Colonic mucosa (tissue), 4 donors: Measurements from ENCODE around the gene SOHLH2. TPM values are rescaled to one million over a fixed set of nuclear protein-coding genes. Genes with fewer than 3 reads are reported as not detected.

Experiments
- DNase-seq: peaks from one replicate; pipeline ENCODE4 v3.0.0-alpha.2; 2020
- H3K27ac ChIP-seq: fragments of 200-600 bp; one replicate; pipeline ENCODE4 v1.8.0; 2021
- H3K27me3 ChIP-seq: fragments of 200-600 bp; one replicate; pipeline ENCODE4 v1.8.0; 2021
- H3K36me3 ChIP-seq: fragments of 200-600 bp; one replicate; pipeline ENCODE4 v1.8.0; 2021
- H3K4me1 ChIP-seq: fragments of 200-600 bp; one replicate; pipeline ENCODE4 v1.8.0; 2021; ENCODE audit warnings: mild to moderate bottlenecking
- H3K4me3 ChIP-seq: fragments of 200-600 bp; one replicate; pipeline ENCODE4 v1.8.0; 2021
- H3K9ac ChIP-seq, 2 donors: one replicate each; pipeline ENCODE4 v1.7.0; 2013; ENCODE audit warnings: control low read depth in 2 of 2, low read depth in 2 of 2, low read length in 2 of 2
- H3K9me3 ChIP-seq: fragments of 200-600 bp; one replicate; pipeline ENCODE4 v1.8.0; 2021
- CTCF ChIP-seq: fragments of 200-600 bp; IDR thresholded peaks from one replicate; pipeline ENCODE4 v1.8.0; 2022; ENCODE audit warnings: antibody characterized with exemption, mild to moderate bottlenecking
- intact Hi-C: fragments of 100-400 bp; cut with DNase I; formaldehyde crosslinking; loops from one replicate; pipeline ENCODE4 v1.14.1; 2022
- total RNA-seq, 2 donors: library from RNA; stranded (reverse); fragmentation: NEBNext Ultra II Directional in 1 of 2; extraction: Animal tissue kit (Norgen Biotek cat#: 25700) in 1 of 2; gene quantifications; one replicate each; pipeline ENCODE4 v1.2.1, GENCODE V29; 2021
- donor health status: healthy.
- donor health status: DM: no; HTN: no; CAD: no.
- donor health status: DM: no; HTN: no; CAD: no.

Gene SOHLH2, protein sequence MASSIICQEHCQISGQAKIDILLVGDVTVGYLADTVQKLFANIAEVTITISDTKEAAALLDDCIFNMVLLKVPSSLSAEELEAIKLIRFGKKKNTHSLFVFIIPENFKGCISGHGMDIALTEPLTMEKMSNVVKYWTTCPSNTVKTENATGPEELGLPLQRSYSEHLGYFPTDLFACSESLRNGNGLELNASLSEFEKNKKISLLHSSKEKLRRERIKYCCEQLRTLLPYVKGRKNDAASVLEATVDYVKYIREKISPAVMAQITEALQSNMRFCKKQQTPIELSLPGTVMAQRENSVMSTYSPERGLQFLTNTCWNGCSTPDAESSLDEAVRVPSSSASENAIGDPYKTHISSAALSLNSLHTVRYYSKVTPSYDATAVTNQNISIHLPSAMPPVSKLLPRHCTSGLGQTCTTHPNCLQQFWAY
- total RNA-seq = under 1 TPM in 1 of 2 donors, not detected in 1; 0.32 TPM

GRCh38 chr13:36214163-36214921 is at the start of gene SOHLH2:
SOHLH2 (minus strand) TSS chr13:36214556; CDS start chr13:36214526, 30 bp downstream.
- H3K36me3 ChIP-seq = no peaks in the 10 kb centered on the region
- no peaks in the 10 kb centered on the region for H3K4me1 ChIP-seq
- H3K4me3 ChIP-seq = no peak within 1 kb of the TSS
- no peak within 1 kb of the TSS for H3K9ac ChIP-seq
- no peak for TF ChIP-seq CTCF
- intact Hi-C loops = no loop called here
- no peaks in the 10 kb centered on the region for H3K27me3 ChIP-seq
- no peak for DNase-seq
- no peak within 1 kb of the TSS for H3K27ac ChIP-seq
- no peaks in the 10 kb centered on the region for H3K9me3 ChIP-seq

DNA sequence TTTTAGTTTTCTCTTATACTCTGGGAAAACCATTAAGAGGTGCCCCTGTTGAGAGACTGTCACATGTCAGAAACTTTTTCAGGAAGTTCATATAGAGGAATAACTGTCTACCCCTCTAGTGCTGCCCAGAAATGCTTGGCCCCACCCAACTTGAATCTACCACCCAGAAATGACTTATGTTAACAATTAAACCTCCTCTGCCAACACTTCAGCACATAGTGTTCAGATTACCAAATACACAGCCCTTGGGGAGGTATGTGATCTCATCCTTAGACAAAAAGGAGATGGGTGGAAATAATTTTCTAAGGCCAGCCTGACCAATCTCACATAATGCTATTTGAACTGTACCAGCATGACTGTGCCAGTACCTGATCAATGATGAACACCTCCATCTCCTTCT is 47.6 kb upstream of the SOHLH2 start:
- intact Hi-C loops = no loop called here
- Histone ChIP-seq H3K4me1 (no peaks in the 10 kb centered on the region), H3K36me3 (no peaks in the 10 kb centered on the region), H3K9ac (no peak overlapping the region), H3K4me3 (no peak overlapping the region), H3K27ac (no peak overlapping the region), H3K9me3 (no peaks in the 10 kb centered on the region), H3K27me3 (no peaks in the 10 kb centered on the region)
- no peak for DNase-seq
- TF ChIP-seq CTCF = no peak

DNA sequence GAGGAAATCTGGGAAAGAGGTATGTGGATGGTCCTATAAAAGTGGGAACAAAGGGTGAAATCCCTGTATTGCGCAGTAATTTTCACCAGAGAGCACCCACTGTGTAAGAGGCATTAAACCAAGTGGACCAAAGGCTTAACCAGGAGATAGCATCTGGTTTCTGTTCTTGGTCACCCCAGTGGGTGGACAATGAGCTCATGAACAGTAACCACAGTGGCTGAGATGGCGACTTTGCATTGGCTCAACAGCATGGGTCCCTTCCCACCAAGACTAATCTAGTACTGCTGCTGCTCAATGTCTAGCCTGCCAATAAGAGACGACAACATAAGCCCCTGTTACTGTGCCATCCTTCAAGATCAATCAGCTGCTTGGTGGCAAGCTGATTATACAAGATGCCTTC is 46.7 kb upstream of the SOHLH2 start:
- intact Hi-C loops = no loop called here
- H3K9ac ChIP-seq = no peak overlapping the region
- no peak for TF ChIP-seq CTCF

GRCh38 chr13:36259361-36260137 is 45.2 kb upstream of the SOHLH2 start:
- TF ChIP-seq CTCF = no peak
- Histone ChIP-seq H3K36me3 (no peaks in the 10 kb centered on the region), H3K4me1 (no peaks in the 10 kb centered on the region), H3K9me3 (no peaks in the 10 kb centered on the region), H3K27ac (no peak overlapping the region), H3K27me3 (no peaks in the 10 kb centered on the region), H3K4me3 (no peak overlapping the region), H3K9ac (no peak overlapping the region)
- intact Hi-C loops = no loop called here
- DNase-seq = no peak

More for the DNA sequence above, 46.7 kb upstream of the SOHLH2 start:
- no peaks in the 10 kb centered on the region for H3K27me3 ChIP-seq
- no peaks in the 10 kb centered on the region for H3K4me1 ChIP-seq
- H3K9me3 ChIP-seq = no peaks in the 10 kb centered on the region
- DNase-seq = no peak
- no peak overlapping the region for H3K27ac ChIP-seq
- H3K4me3 ChIP-seq = no peak overlapping the region
- H3K36me3 ChIP-seq = no peaks in the 10 kb centered on the region

DNA sequence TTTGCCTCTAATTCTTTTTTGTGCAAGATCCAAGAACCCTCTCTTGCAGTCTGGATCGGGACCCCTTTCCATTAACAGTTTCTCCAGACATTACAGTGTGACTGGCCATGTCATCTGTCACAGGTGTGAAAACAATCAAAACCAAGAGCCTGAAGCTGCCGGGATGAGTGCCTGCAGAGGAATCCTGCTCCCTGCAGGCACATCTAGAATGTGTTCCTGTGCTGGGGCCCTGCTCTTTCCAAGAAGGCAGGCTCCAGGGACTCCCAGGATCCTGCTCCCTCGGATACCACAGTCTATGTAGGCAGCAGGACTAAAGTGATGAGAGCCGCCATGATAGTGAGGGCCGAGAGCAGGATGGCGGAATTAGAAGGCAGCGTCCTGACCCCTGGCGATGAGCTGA is 44.5 kb upstream of the SOHLH2 start:
- Histone ChIP-seq H3K36me3 (no peaks in the 10 kb centered on the region), H3K27me3 (no peaks in the 10 kb centered on the region)
- DNase-seq = no peak

More for the DNA sequence above, 44.5 kb upstream of the SOHLH2 start:
- H3K9ac ChIP-seq = no peak overlapping the region
- no peak for TF ChIP-seq CTCF
- H3K9me3 ChIP-seq = no peaks in the 10 kb centered on the region
- H3K4me3 ChIP-seq = no peak overlapping the region
- no peaks in the 10 kb centered on the region for H3K4me1 ChIP-seq
- no peak overlapping the region for H3K27ac ChIP-seq
- intact Hi-C loops = no loop called here
